GM12878 (cell line): ENCODE data around the gene MRPL44. TPM values are rescaled to one million over a fixed set of nuclear protein-coding genes. Genes with fewer than 3 reads are reported as not detected.

Experiments
- ATAC-seq: fragments of 200-7000 bp; cut with Tn5 transposase; 3 replicates; pipeline ENCODE4 v1.9.1; 2020; ENCODE audit warnings: mild to moderate bottlenecking, moderate library complexity
- BruUV-seq: library from RNA; stranded (reverse); fragments of 400-500 nt; replicated peaks from 2 replicates; lab custom pipeline; 2021; lab: Mats Ljungman, UMichigan
- CTCF ChIA-PET: fragments of 300-600 bp; sonication (Branson Sonifier 250); formaldehyde crosslinking; extraction: SDS; loops from one replicate; lab custom pipeline; 2021; ENCODE audit warnings: inconsistent platforms; lab: Yijun Ruan, JAX
- POLR2A ChIA-PET: fragments of 350-600 bp; formaldehyde crosslinking; extraction: SDS; loops from one replicate; lab custom pipeline; 2021; ENCODE audit warnings: inconsistent platforms; lab: Charles Lee
- RAD21 ChIA-PET: fragments of 300-600 bp; sonication (Branson Sonifier 250); formaldehyde crosslinking; loops from one replicate; lab custom pipeline; 2023; ENCODE audit warnings: antibody characterized with exemption; ENCODE audit not compliant: unreplicated experiment; lab: Charles Lee
- SMC1A ChIA-PET: fragments of 300-600 bp; sonication (Branson Sonifier 250); formaldehyde crosslinking; loops from one replicate; lab custom pipeline; 2023; ENCODE audit not compliant: unreplicated experiment, uncharacterized antibody; lab: Charles Lee
- DNase-seq: peaks from one replicate; pipeline ENCODE4 v3.0.0-alpha.2; 2011; ENCODE audit warnings: low read depth, low spot score
- FAIRE-seq: peaks from 3 replicates; lab custom pipeline; 2011; peaks lifted over from hg19 to GRCh38; lab: Jason Lieb, UNC
- H2AFZ ChIP-seq: 2 replicates; pipeline ENCODE4 v1.6.0; 2011; ENCODE audit warnings: low read depth, low read length, control low read depth; ENCODE audit not compliant: control insufficient read depth
- H3K27ac ChIP-seq: 2 replicates; pipeline ENCODE4 v1.5.1; 2011; ENCODE audit warnings: control low read depth; ENCODE audit not compliant: control insufficient read depth, insufficient read depth
- H3K27me3 ChIP-seq, 2 experiments: replicated peaks in 1 of 2; 2 replicates each; pipeline versions ENCODE4 v1.6.0 to v1.6.1; 2011; ENCODE audit warnings: low read length in 1 of 2; ENCODE audit not compliant: control insufficient read depth in 2 of 2, insufficient read depth in 2 of 2
- H3K36me3 ChIP-seq, 2 experiments: 2 replicates each; pipeline ENCODE4 v1.5.1; 2011; ENCODE audit warnings: low read length in 1 of 2; ENCODE audit not compliant: control insufficient read depth in 2 of 2, insufficient read depth in 2 of 2
- H3K4me1 ChIP-seq: 2 replicates; pipeline ENCODE4 v1.6.1; 2011; ENCODE audit warnings: mild to moderate bottlenecking, low read length, moderate library complexity, mixed read lengths; ENCODE audit not compliant: control insufficient read depth, insufficient read depth
- H3K4me2 ChIP-seq: 2 replicates; pipeline ENCODE4 v1.6.0; 2011; ENCODE audit warnings: control low read depth; ENCODE audit not compliant: control insufficient read depth, insufficient read depth
- H3K4me3 ChIP-seq: fragments of 200-600 bp; sonication (generic); 2 replicates; pipeline ENCODE4 v1.5.1; 2016
- H3K79me2 ChIP-seq: 2 replicates; pipeline ENCODE4 v1.6.0; 2011; ENCODE audit warnings: low read length; ENCODE audit not compliant: control insufficient read depth, insufficient read depth
- H3K9ac ChIP-seq: 2 replicates; pipeline ENCODE4 v1.8.0; 2011; ENCODE audit warnings: low read length, control low read depth, mixed read lengths; ENCODE audit not compliant: control insufficient read depth, insufficient read depth
- H3K9me3 ChIP-seq: replicated peaks from 3 replicates; pipeline ENCODE4 v1.5.1; 2011; ENCODE audit warnings: mild to moderate bottlenecking, low read length; ENCODE audit not compliant: control insufficient read depth, insufficient read depth
- H4K20me1 ChIP-seq: 2 replicates; pipeline ENCODE4 v1.6.0; 2011; ENCODE audit not compliant: control insufficient read depth, insufficient read depth
- BHLHE40 ChIP-seq, 2 experiments: fragments of 450-650 bp in 1 of 2; IDR thresholded peaks; 2 replicates each; pipeline ENCODE4 v1.6.1; 2011 to 2017; ENCODE audit warnings: low read depth in 2 of 2, borderline replicate concordance in 1 of 2, improper control_type of control experiment in 1 of 2, low read length in 1 of 2, mild to moderate bottlenecking in 1 of 2
- BRCA1 ChIP-seq: IDR thresholded peaks from 2 replicates; pipeline ENCODE4 v1.6.1; 2011; ENCODE audit warnings: low read depth, low read length, improper control_type of control experiment
- EGR1 ChIP-seq, 2 experiments: IDR thresholded peaks; 1 replicate in 1 of 2; 2 replicates in 1 of 2; pipeline ENCODE4 v1.6.1; 2011 to 2012; ENCODE audit warnings: low read depth in 2 of 2, low read length in 2 of 2, borderline replicate concordance in 1 of 2, mild to moderate bottlenecking in 1 of 2, moderate library complexity in 1 of 2
- GATAD2B ChIP-seq: fragments of 450-650 bp; conservative IDR thresholded peaks from 2 replicates; pipeline ENCODE4 v1.6.1; 2017; ENCODE audit warnings: low read depth, mild to moderate bottlenecking, moderate library complexity
- MAX ChIP-seq: IDR thresholded peaks from 2 replicates; pipeline ENCODE4 v1.6.1; 2012; ENCODE audit warnings: low read depth, low read length, improper control_type of control experiment
- MTA3 ChIP-seq: IDR thresholded peaks from 2 replicates; pipeline ENCODE4 v1.6.1; 2012; ENCODE audit warnings: low read length, inconsistent platforms, borderline replicate concordance
- NRF1 ChIP-seq: conservative IDR thresholded peaks from 2 replicates; pipeline ENCODE4 v1.6.1; 2011; ENCODE audit warnings: mild to moderate bottlenecking, low read depth, low read length, improper control_type of control experiment
- RAD21 ChIP-seq: IDR thresholded peaks from 2 replicates; pipeline ENCODE4 v1.6.1; 2011; ENCODE audit warnings: mild to moderate bottlenecking, low read depth, low read length, moderate library complexity; ENCODE audit not compliant: insufficient read depth
- SREBF1 ChIP-seq: IDR thresholded peaks from 2 replicates; pipeline ENCODE4 v1.6.1; 2012; ENCODE audit warnings: mild to moderate bottlenecking, low read length
- WRNIP1 ChIP-seq: IDR thresholded peaks from 2 replicates; pipeline ENCODE4 v1.6.1; 2011; ENCODE audit warnings: low read depth, low read length, improper control_type of control experiment, borderline replicate concordance
- ZNF592 ChIP-seq: fragments of 450-650 bp; IDR thresholded peaks from 2 replicates; pipeline ENCODE4 v1.6.1; 2017; ENCODE audit warnings: mild to moderate bottlenecking, moderate library complexity
- ZNF687 ChIP-seq: fragments of 450-650 bp; IDR thresholded peaks from 2 replicates; pipeline ENCODE4 v1.6.1; 2017; ENCODE audit warnings: mild to moderate bottlenecking, moderate library complexity
- WGBS: methylation state at CpG from one replicate; pipeline ENCODE4 v1.1.6; 2016; ENCODE audit warnings: low lambda C conversion rate; ENCODE audit not compliant: insufficient replicate concordance, insufficient coverage; ENCODE audit errors: missing lambda C conversion rate; 5-methylcytosine and 5-hydroxymethylcytosine counted together
- in situ Hi-C: fragments of 300-500 bp; cut with MboI; formaldehyde crosslinking; loops from 9 replicates; pipeline ENCODE4 v1.14.3; 2018; ENCODE audit warnings: mixed read lengths
- intact Hi-C: fragments of 100-400 bp; cut with micrococcal nuclease; formaldehyde crosslinking; loops from one replicate; pipeline ENCODE4 v1.14.2; 2022; ENCODE audit not compliant: unreplicated experiment
- polyA plus RNA-seq, 11 experiments: library from polyadenylated mRNA; depleted of rRNA in 4 of 11; unstranded in 6 of 11; stranded (reverse) in 5 of 11; fragments of >200 nt; fragmentation: Nextera tagmentation in 4 of 11; fragmentation: Illumina TruSeq in 1 of 11; extraction: Ambion mirVana in 4 of 11; extraction: Trizol in 1 of 11; gene quantifications; 1 replicate in 1 of 11; 2 replicates in 10 of 11; pipeline versions ENCODE4 v1.2.1 to v1.2.3, GENCODE V29; 2011 to 2016; ENCODE audit warnings: inconsistent platforms in 2 of 11, missing spikeins in 2 of 11, low read depth in 1 of 11
- total RNA-seq, 4 experiments: library from RNA; depleted of rRNA in 3 of 4; stranded (reverse); fragments of >200 nt in 3 of 4; fragmentation: Illumina TruSeq in 1 of 4; extraction: Trizol in 1 of 4; gene quantifications; 2 replicates each; pipeline versions ENCODE4 v1.2.1 to v1.2.3, GENCODE V29; 2013 to 2021

The MRPL44 gene
- total and polyA plus RNA-seq, 10 of the 15 experiments (the other 5 are each of a cell fraction or from before 2014, with no cell fraction given), result 18.3 to 44.3 (median 37.5) TPM

- no TSS peak for BruUV-seq
- ChIA-PET CTCF (interaction anchor here (1.0 to 11.9 kb wide), 6 partner anchors 8 to 306 kb away, joined by 3 to 149 read pairs (median 7); no protein-coding TSS in a partner anchor), SMC1A (interaction anchor here (0.5 kb wide), 1 partner anchor 1416 kb away, joined by 3 read pairs; no protein-coding TSS in a partner anchor), RAD21 (interaction anchor here (1.0 to 2.9 kb wide), 2 partner anchors 8 to 15 kb away, joined by 3 to 9 read pairs; no protein-coding TSS in a partner anchor), POLR2A (no interaction called here)
- no peaks in the 10 kb centered on the region for H3K79me2 ChIP-seq
- FAIRE-seq (no peak), ATAC-seq (no peak), DNase-seq (no peak)
- H3K4me1 ChIP-seq, result no peaks in the 10 kb centered on the region
- H3K27ac ChIP-seq, result no peak overlapping the region
- intact Hi-C loops (loop anchor here (10.0 kb wide), 2 partner anchors 666 to 796 kb away; no protein-coding TSS in a partner anchor), in situ Hi-C loops (loop anchor here (25.0 kb wide), 1 partner anchor 659 kb away; no protein-coding TSS in a partner anchor)
- TF ChIP-seq ZNF687 (no peak), MTA3 (no peak), NRF1 (no peak), BHLHE40 (IDR thresholded peaks at IDR 0.05; ENCODE audit: borderline replicate concordance in 1 of 2, low read depth in 2 of 2, low read length in 1 of 2) (no peak), GATAD2B (no peak), RAD21 (no peak), BRCA1 (no peak), WRNIP1 (no peak), SREBF1 (no peak), MAX (no peak), ZNF592 (no peak), EGR1 (IDR thresholded peaks at IDR 0.05; ENCODE audit: borderline replicate concordance in 1 of 2, low read depth in 2 of 2, low read length in 2 of 2) (no peak)
- no peaks in the 10 kb centered on the region for H3K27me3 ChIP-seq
- no peak overlapping the region for H2AFZ ChIP-seq
- no peak overlapping the region for H3K9ac ChIP-seq
- H3K9me3 ChIP-seq, result no peaks in the 10 kb centered on the region
- no peaks in the 10 kb centered on the region for H4K20me1 ChIP-seq
- H3K4me2 ChIP-seq, result no peak overlapping the region
- no peak overlapping the region for H3K4me3 ChIP-seq
- WGBS, result 52% methylated on average over 4 of the region's 4 CpGs
- no peaks in the 10 kb centered on the region for H3K36me3 ChIP-seq
Measured at GRCh38 chr2:223978451-223978850, 21.2 kb downstream of the MRPL44 start.
